ENCODE measurements around the gene ATP8A2. TPM values are rescaled to one million over a fixed set of nuclear protein-coding genes. Genes with fewer than 3 reads are reported as not detected.
A peak's percentile ranks its signal among the peaks of the same experiment; 100 is the strongest.

ATP8A2 gene
- total RNA-seq, 4 donors from 2014 or later = 0.16 to 0.54 (median 0.26) TPM

- H3K4me1 ChIP-seq = peaks cover 0 to 35% (median 3%) of the 10 kb centered on the region in 3 donors
- H3K27me3 ChIP-seq = peaks cover 84% of the 10 kb centered on the region
- H3K27ac ChIP-seq = no peak overlapping the region
- H3K4me3 ChIP-seq = peak overlapping the region in 1 of 2 donors; percentile 56
- no peaks in the 10 kb centered on the region for H3K9me3 ChIP-seq
- TF ChIP-seq POLR2A (IDR thresholded peaks at IDR 0.05) (no peak), POLR2AphosphoS5 (IDR thresholded peaks at IDR 0.05) (no peak), CTCF (IDR thresholded peaks at IDR 0.05) (no peak), EP300 (IDR thresholded peaks at IDR 0.05) (no peak)
- peak; percentile 20 for ATAC-seq
- no peaks in the 10 kb centered on the region for H3K36me3 ChIP-seq
- no CpG with 5 or more reads among the region's 82 CpGs for WGBS, 2 donors (ENCODE audit: low coverage in 1 of 2)
Observed at GRCh38 chr13:26050568-26051230, 678.9 kb downstream of the ATP8A2 start.

DNA sequence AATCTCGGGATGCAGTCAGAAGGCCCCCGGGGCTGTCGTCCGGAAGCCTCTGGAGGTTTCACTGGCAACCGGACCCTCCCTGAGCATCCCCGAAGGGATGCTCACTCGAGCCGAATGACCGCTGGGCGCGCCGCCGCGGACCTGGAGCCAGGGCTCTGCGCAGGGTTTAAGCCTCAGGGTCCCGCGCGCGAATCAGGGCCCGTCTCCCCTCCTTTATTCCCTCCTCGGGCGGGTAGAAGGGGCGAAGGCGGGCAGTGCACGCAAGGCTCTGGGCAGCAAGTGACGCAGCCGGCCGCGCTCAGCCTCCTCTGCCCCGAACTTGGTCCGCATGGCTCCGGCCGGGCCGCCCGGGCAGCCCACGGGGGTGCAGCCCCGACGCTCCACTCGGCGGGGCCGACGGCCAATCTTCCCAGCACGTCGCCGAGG lies 679.5 kb downstream of the ATP8A2 start:
- Histone ChIP-seq H3K27me3 (peaks cover 82% of the 10 kb centered on the region), H3K9me3 (no peaks in the 10 kb centered on the region), H3K4me3 (peak overlapping the region; percentile 22 to 56), H3K4me1 (peaks cover 0 to 35% (median 3%) of the 10 kb centered on the region in 3 donors), H3K27ac (peak overlapping the region in 1 of 4 donors; percentile 6), H3K36me3 (no peaks in the 10 kb centered on the region)
- no peak for ATAC-seq
- TF ChIP-seq POLR2A (IDR thresholded peaks at IDR 0.05) (no peak), EP300 (IDR thresholded peaks at IDR 0.05) (no peak), CTCF (IDR thresholded peaks at IDR 0.05) (no peak), POLR2AphosphoS5 (IDR thresholded peaks at IDR 0.05) (no peak)
- WGBS, 2 donors (ENCODE audit: low coverage in 1 of 2) = no CpG with 5 or more reads among the region's 45 CpGs

GRCh38 chr13:26051657-26052311 lies 680.0 kb downstream of the ATP8A2 start, which contains the start of gene SHISA2:
Gene SHISA2, minus strand, starts transcription at chr13:26052016. Its CDS starts 1,041 bp downstream, at chr13:26050975.
- peak within 1 kb of the TSS in 1 of 4 donors; percentile 6 for H3K27ac ChIP-seq
- no peak for TF ChIP-seq CTCF (IDR thresholded peaks at IDR 0.05)
- peak in 1 of 2 donors; percentile 16 for TF ChIP-seq POLR2A (IDR thresholded peaks at IDR 0.05)
- TF ChIP-seq POLR2AphosphoS5 (IDR thresholded peaks at IDR 0.05) = peak; percentile 36
- no peak for TF ChIP-seq EP300 (IDR thresholded peaks at IDR 0.05)
- H3K4me1 ChIP-seq = peaks cover 0 to 35% (median 3%) of the 10 kb centered on the region in 3 donors
- no peaks in the 10 kb centered on the region for H3K36me3 ChIP-seq
- H3K4me3 ChIP-seq = peak within 1 kb of the TSS; percentile 22 to 56
- 0 to 24% methylated on average over 2 to 4 of the region's 72 CpGs for WGBS, 2 donors (ENCODE audit: low coverage in 1 of 2)
- H3K27me3 ChIP-seq = peaks cover 82% of the 10 kb centered on the region
- ATAC-seq = peak; percentile 55
- no peaks in the 10 kb centered on the region for H3K9me3 ChIP-seq

DNA sequence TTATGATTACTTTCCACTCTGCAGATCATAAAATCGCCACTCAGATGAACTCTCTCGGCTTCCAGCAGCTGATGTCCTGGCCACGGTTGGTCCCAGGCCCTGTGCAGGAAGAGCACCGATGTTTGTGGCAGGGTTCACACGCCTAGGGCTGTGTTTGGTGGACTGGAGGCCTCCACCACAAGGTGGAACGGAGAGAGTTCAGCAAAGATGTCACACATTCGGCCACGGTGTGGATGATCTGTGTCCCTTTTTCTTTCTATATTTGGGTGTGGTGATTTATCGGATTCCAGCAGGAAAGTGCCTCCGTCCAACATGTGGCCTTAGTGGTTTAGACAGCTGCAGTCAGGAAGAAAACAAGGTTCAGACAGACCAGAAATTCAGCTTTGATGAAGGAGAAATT lies 680.6 kb downstream of the ATP8A2 start:
- Histone ChIP-seq H3K9me3 (no peaks in the 10 kb centered on the region), H3K4me1 (peaks cover 0 to 35% (median 3%) of the 10 kb centered on the region in 3 donors), H3K27ac (no peak overlapping the region), H3K27me3 (peaks cover 82% of the 10 kb centered on the region), H3K36me3 (no peaks in the 10 kb centered on the region), H3K4me3 (peak overlapping the region in 1 of 2 donors; percentile 56)
- 60 to 75% methylated on average over 6 to 8 of the region's 10 CpGs for WGBS, 2 donors (ENCODE audit: low coverage in 1 of 2)
- TF ChIP-seq EP300 (IDR thresholded peaks at IDR 0.05) (no peak), POLR2A (IDR thresholded peaks at IDR 0.05) (no peak), CTCF (IDR thresholded peaks at IDR 0.05) (no peak), POLR2AphosphoS5 (IDR thresholded peaks at IDR 0.05) (no peak)
- no peak for ATAC-seq
